Astrocyte (in vitro differentiated cells and primary cell): ENCODE results near the gene FBN3.

Experiments
- EZH2 ChIP-seq: IDR thresholded peaks from 2 replicates; pipeline ENCODE4 v1.6.1; 2012; ENCODE audit warnings: mild to moderate bottlenecking, low read length, inconsistent platforms; ENCODE audit not compliant: insufficient read depth
- TF ChIP-seq, protein P1 (sequence below): IDR thresholded peaks from 2 replicates; pipeline ENCODE4 v1.5.1; 2011; ENCODE audit warnings: low read depth, mild to moderate bottlenecking, inconsistent platforms, low read length, moderate library complexity; ENCODE audit not compliant: insufficient read depth

DNA sequence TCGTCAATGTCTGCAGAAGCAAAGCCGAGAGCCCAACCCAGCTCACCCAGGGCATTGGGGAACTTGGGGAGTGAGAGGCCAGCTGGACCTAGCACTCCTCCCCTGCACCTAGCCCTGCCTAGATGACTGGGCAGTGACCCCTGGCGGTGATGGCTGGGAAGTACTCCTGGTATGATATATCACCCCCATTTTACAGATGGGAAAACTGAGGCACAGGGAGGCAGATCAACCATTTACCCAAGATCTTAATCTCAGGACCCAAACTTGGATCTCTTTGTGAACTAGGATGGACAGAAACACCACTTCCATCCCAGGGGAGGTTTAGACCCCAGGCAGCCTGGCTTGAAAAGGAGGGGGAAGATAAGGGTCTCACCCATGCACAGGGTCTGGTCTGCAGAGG is 53.3 kb downstream of the FBN3 start:
- TF ChIP-seq, protein P1, sequence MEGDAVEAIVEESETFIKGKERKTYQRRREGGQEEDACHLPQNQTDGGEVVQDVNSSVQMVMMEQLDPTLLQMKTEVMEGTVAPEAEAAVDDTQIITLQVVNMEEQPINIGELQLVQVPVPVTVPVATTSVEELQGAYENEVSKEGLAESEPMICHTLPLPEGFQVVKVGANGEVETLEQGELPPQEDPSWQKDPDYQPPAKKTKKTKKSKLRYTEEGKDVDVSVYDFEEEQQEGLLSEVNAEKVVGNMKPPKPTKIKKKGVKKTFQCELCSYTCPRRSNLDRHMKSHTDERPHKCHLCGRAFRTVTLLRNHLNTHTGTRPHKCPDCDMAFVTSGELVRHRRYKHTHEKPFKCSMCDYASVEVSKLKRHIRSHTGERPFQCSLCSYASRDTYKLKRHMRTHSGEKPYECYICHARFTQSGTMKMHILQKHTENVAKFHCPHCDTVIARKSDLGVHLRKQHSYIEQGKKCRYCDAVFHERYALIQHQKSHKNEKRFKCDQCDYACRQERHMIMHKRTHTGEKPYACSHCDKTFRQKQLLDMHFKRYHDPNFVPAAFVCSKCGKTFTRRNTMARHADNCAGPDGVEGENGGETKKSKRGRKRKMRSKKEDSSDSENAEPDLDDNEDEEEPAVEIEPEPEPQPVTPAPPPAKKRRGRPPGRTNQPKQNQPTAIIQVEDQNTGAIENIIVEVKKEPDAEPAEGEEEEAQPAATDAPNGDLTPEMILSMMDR: no peak
- no peak for TF ChIP-seq EZH2
